ENCODE results near the gene INSR. TPM values are rescaled to one million over a fixed set of nuclear protein-coding genes. Genes with fewer than 3 reads are reported as not detected.
A peak's percentile ranks its signal among the peaks of the same experiment; 100 is the strongest.

Gene INSR
- total RNA-seq, 1 donor from 2014 or later = 69.2 TPM

- Mint-ChIP-seq H3K27me3 (no peaks in the 10 kb centered on the region), H3K36me3 (ENCODE audit: insufficient read depth) (peaks cover 5% of the 10 kb centered on the region), H3K27ac (peak overlapping the region; percentile 85), H3K4me1 (ENCODE audit: low read depth) (peaks cover 9% of the 10 kb centered on the region), H3K9me3 (ENCODE audit: low read depth) (no peaks in the 10 kb centered on the region), H3K4me3 (ENCODE audit: low read depth) (no peak overlapping the region)
- TF ChIP-seq CTCF (IDR thresholded peaks at IDR 0.05; ENCODE audit: unreplicated experiment) = no peak
- DNase-seq (ENCODE audit: low spot score, unreplicated experiment) = no peak
These were observed 105.2 kb downstream of the INSR start for GRCh38 chr19:7188698-7189629.

DNA sequence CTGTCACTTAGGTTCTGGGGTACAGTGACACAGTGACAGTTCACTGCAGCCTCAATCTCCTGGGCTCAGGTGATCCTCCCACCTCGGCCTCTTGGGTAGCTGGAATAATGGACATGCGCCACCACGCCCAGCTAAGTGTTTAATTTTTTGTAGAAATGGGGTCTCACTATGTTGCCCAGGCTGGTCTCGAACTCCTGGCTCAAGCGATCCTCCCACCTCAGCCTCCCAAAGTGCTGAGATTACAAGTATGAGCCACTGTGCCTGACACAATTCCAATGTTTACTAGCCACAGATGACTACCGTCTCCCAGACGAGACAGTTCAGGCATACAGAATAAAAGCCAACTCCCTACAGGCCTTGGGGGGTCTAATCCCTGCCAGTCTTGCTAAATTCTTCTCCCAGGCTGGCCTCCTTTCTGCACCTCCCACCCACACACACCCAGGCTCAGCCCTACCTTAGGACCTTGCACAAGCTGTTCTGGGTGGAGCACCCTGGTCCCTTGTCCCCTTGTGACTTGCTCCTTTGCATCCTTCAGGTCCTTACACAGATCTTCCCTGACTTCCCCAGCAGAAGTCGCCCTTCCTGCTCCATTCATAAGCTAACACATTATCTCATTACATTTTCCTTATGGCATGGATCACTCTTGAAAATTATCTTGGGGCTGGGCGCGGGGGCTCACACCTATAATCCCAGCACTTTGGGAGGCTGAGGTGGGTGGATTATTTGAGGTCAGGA is 106.4 kb downstream of the INSR start:
- peaks cover 8% of the 10 kb centered on the region for H3K36me3 Mint-ChIP-seq (ENCODE audit: insufficient read depth)
- no peak for TF ChIP-seq CTCF (IDR thresholded peaks at IDR 0.05; ENCODE audit: unreplicated experiment)
- no peaks in the 10 kb centered on the region for H3K9me3 Mint-ChIP-seq (ENCODE audit: low read depth)
- no peaks in the 10 kb centered on the region for H3K27me3 Mint-ChIP-seq
- H3K4me1 Mint-ChIP-seq (ENCODE audit: low read depth) = peaks cover 10% of the 10 kb centered on the region
- H3K27ac Mint-ChIP-seq = no peak overlapping the region
- H3K4me3 Mint-ChIP-seq (ENCODE audit: low read depth) = no peak overlapping the region
- DNase-seq (ENCODE audit: low spot score, unreplicated experiment) = no peak

DNA sequence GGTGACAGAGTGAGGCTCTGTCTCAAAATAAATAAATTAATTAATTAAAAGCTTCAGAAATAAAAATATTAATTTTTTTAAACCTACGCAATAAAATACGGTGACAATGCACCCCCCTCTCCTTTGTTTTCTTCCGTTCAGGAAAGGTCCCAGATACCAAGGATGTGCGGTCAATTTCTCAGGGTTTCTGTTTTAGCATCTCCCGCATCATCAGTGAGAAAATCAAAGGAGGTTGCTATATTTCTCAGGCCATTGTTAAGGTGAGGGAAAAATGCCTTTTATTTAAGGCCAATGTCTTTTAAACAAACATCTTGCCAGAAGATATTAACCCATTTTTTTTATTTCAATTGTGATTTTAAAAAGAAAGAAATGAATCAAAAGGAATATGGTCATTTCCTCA is 111.7 kb downstream of the INSR start:
- H3K27me3 Mint-ChIP-seq = no peaks in the 10 kb centered on the region
- no peak overlapping the region for H3K27ac Mint-ChIP-seq
- no peak for TF ChIP-seq CTCF (IDR thresholded peaks at IDR 0.05; ENCODE audit: unreplicated experiment)
- H3K4me1 Mint-ChIP-seq (ENCODE audit: low read depth) = peaks cover 5% of the 10 kb centered on the region
- no peak overlapping the region for H3K4me3 Mint-ChIP-seq (ENCODE audit: low read depth)
- H3K36me3 Mint-ChIP-seq (ENCODE audit: insufficient read depth) = peaks cover 18% of the 10 kb centered on the region
- no peak for DNase-seq (ENCODE audit: low spot score, unreplicated experiment)
- peaks cover 7% of the 10 kb centered on the region for H3K9me3 Mint-ChIP-seq (ENCODE audit: low read depth)

DNA sequence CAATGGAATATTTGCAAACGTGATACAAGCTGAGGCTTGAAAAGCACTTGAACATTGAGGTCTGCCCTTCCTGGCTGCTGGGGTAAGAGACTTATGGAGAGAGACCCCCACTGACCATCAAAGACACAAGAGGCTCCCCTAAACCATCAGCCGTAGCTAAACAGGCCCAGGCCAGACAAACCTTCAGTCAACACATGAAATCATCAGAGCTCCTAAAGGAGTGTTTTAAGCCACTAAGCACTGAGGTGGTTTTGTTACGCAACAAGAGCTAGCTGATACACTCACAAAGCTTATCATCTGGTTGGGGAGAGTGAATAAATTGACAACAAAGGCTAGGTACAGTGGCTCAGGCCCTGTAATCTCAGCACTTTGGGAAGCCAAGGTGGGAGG is 114.3 kb downstream of the INSR start:
- Mint-ChIP-seq H3K36me3 (ENCODE audit: insufficient read depth) (peaks cover 23% of the 10 kb centered on the region), H3K4me3 (ENCODE audit: low read depth) (no peak overlapping the region), H3K27ac (peak overlapping the region; percentile 13), H3K9me3 (ENCODE audit: low read depth) (peaks cover 7% of the 10 kb centered on the region), H3K27me3 (no peaks in the 10 kb centered on the region), H3K4me1 (ENCODE audit: low read depth) (peaks cover 5% of the 10 kb centered on the region)
- DNase-seq (ENCODE audit: low spot score, unreplicated experiment) = no peak
- TF ChIP-seq CTCF (IDR thresholded peaks at IDR 0.05; ENCODE audit: unreplicated experiment) = no peak

DNA sequence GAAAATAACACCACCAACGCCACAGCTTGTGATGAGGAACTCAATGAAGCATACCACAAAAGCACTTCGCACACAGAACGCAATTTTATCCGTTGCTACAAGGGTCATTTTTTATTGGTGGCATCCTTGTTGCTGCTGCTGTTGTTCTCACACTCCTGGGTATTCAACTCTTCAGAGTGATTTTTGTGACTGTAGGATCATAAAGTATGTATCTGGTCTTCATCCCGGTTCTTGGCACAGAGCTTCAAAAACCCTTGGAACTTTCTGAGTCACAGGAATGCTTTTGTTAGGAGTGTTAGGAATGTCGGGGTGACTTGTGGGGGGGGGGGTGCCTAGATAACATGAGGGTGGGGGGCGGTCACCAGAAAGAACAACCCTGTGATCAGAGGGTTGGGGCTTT is 116.3 kb downstream of the INSR start:
- no peak overlapping the region for H3K27ac Mint-ChIP-seq
- H3K4me1 Mint-ChIP-seq (ENCODE audit: low read depth) = peaks cover 2% of the 10 kb centered on the region
- H3K36me3 Mint-ChIP-seq (ENCODE audit: insufficient read depth) = peaks cover 20% of the 10 kb centered on the region
- TF ChIP-seq CTCF (IDR thresholded peaks at IDR 0.05; ENCODE audit: unreplicated experiment) = no peak
- DNase-seq (ENCODE audit: low spot score, unreplicated experiment) = no peak
- peaks cover 7% of the 10 kb centered on the region for H3K9me3 Mint-ChIP-seq (ENCODE audit: low read depth)
- H3K4me3 Mint-ChIP-seq (ENCODE audit: low read depth) = no peak overlapping the region
- H3K27me3 Mint-ChIP-seq = no peaks in the 10 kb centered on the region
